WTC11 (cell line): ENCODE measurements around the gene MYH14. TPM values are rescaled to one million over a fixed set of nuclear protein-coding genes. Genes with fewer than 3 reads are reported as not detected.

Source experiments
- ATAC-seq: fragments of 200-7000 bp; cut with Tn5 transposase; 2 replicates; pipeline ENCODE4 v1.10.0; 2021; ENCODE audit warnings: mild to moderate bottlenecking, moderate library complexity
- CTCF ChIA-PET: fragments of 300-600 bp; sonication (Branson Sonifier 250); formaldehyde crosslinking; loops from one replicate; lab custom pipeline; 2021; ENCODE audit warnings: antibody characterized with exemption; lab: Charles Lee
- POLR2A ChIA-PET: fragments of 350-600 bp; sonication (Branson Sonifier 250); formaldehyde crosslinking; loops from one replicate; lab custom pipeline; 2021; ENCODE audit warnings: antibody characterized with exemption; lab: Charles Lee
- DNase-seq: peaks from one replicate; pipeline ENCODE4 v3.0.0; 2021; ENCODE audit warnings: low spot score
- H3K27ac Mint-ChIP-seq: 2 replicates; pipeline ENCODE4 v1.8.0; 2021; ENCODE audit warnings: mixed read lengths
- H3K27me3 Mint-ChIP-seq: 2 replicates; pipeline ENCODE4 v1.8.0; 2021; ENCODE audit warnings: low read depth, mild to moderate bottlenecking, moderate library complexity, mixed read lengths
- H3K36me3 Mint-ChIP-seq: 2 replicates; pipeline ENCODE4 v1.8.0; 2021; ENCODE audit warnings: mixed read lengths
- H3K4me1 Mint-ChIP-seq: 2 replicates; pipeline ENCODE4 v1.8.0; 2022; ENCODE audit warnings: mixed read lengths
- H3K4me3 Mint-ChIP-seq: 2 replicates; pipeline ENCODE4 v1.8.0; 2021; ENCODE audit warnings: mild to moderate bottlenecking, moderate library complexity, mixed read lengths
- H3K9me3 Mint-ChIP-seq: 2 replicates; pipeline ENCODE4 v1.8.0; 2021; ENCODE audit warnings: mixed read lengths
- ATF3 ChIP-seq: sonication (generic); formaldehyde crosslinking; conservative IDR thresholded peaks from 2 replicates; pipeline ENCODE4 v1.8.1; 2022; ENCODE audit warnings: mild to moderate bottlenecking, missing genetic modification reagents
- ESRRA ChIP-seq: sonication (generic); formaldehyde crosslinking; IDR thresholded peaks from 2 replicates; pipeline ENCODE4 v1.8.1; 2022; ENCODE audit warnings: mild to moderate bottlenecking, missing genetic modification reagents, borderline replicate concordance
- FOXJ3 ChIP-seq: sonication (generic); formaldehyde crosslinking; IDR thresholded peaks from 2 replicates; pipeline ENCODE4 v1.9.0; 2021; ENCODE audit warnings: missing genetic modification reagents, mild to moderate bottlenecking, borderline replicate concordance
- FOXK1 ChIP-seq: sonication (generic); formaldehyde crosslinking; IDR thresholded peaks from 2 replicates; pipeline ENCODE4 v1.8.0; 2022; ENCODE audit warnings: mild to moderate bottlenecking, moderate library complexity, missing genetic modification reagents
- GRHL2 ChIP-seq: fragments of 250-450 bp; sonication (Bioruptor Pico); IDR thresholded peaks from 2 replicates; pipeline ENCODE4 v1.8.0; 2022; ENCODE audit warnings: mild to moderate bottlenecking, moderate library complexity; ENCODE audit not compliant: insufficient replicate concordance, severe bottlenecking
- JAZF1 ChIP-seq: fragments of 250-450 bp; sonication (Bioruptor Pico); IDR thresholded peaks from 2 replicates; pipeline ENCODE4 v1.9.0; 2021; ENCODE audit warnings: moderate library complexity, mild to moderate bottlenecking, inconsistent platforms
- JUN ChIP-seq: sonication (generic); formaldehyde crosslinking; IDR thresholded peaks from 2 replicates; pipeline ENCODE4 v1.8.0; 2023; ENCODE audit warnings: mild to moderate bottlenecking, missing genetic modification reagents
- NFE2L1 ChIP-seq: sonication (generic); formaldehyde crosslinking; IDR thresholded peaks from 2 replicates; pipeline ENCODE4 v1.8.1; 2023; ENCODE audit warnings: missing genetic modification reagents
- NFYB ChIP-seq: sonication (generic); formaldehyde crosslinking; conservative IDR thresholded peaks from 2 replicates; pipeline ENCODE4 v1.8.0; 2022; ENCODE audit warnings: low read depth, missing genetic modification reagents
- OVOL2 ChIP-seq: fragments of 250-450 bp; sonication (Bioruptor Pico); IDR thresholded peaks from 2 replicates; pipeline ENCODE4 v1.9.0; 2021; ENCODE audit warnings: mild to moderate bottlenecking, borderline replicate concordance
- RORB ChIP-seq: fragments of 250-450 bp; sonication (Bioruptor Pico); IDR thresholded peaks from 2 replicates; pipeline ENCODE4 v1.9.0; 2021; ENCODE audit warnings: mild to moderate bottlenecking
- SMAD4 ChIP-seq: sonication (generic); formaldehyde crosslinking; IDR thresholded peaks from 2 replicates; pipeline ENCODE4 v1.8.0; 2022; ENCODE audit warnings: mild to moderate bottlenecking, missing genetic modification reagents
- TCF7 ChIP-seq: sonication (generic); formaldehyde crosslinking; IDR thresholded peaks from 2 replicates; pipeline ENCODE4 v1.8.0; 2022; ENCODE audit warnings: mild to moderate bottlenecking, low read depth, missing genetic modification reagents, moderate library complexity
- TEAD4 ChIP-seq: sonication (generic); formaldehyde crosslinking; IDR thresholded peaks from 2 replicates; pipeline ENCODE4 v1.8.0; 2022; ENCODE audit warnings: mild to moderate bottlenecking, missing genetic modification reagents
- ZNF219 ChIP-seq: sonication (generic); formaldehyde crosslinking; IDR thresholded peaks from 2 replicates; pipeline ENCODE4 v1.8.0; 2023; ENCODE audit warnings: missing genetic modification reagents, mild to moderate bottlenecking, borderline replicate concordance
- ZNF263 ChIP-seq: sonication (generic); formaldehyde crosslinking; IDR thresholded peaks from 2 replicates; pipeline ENCODE4 v1.8.1; 2022; ENCODE audit warnings: low read depth, mild to moderate bottlenecking, moderate library complexity, missing genetic modification reagents
- ZNF396 ChIP-seq: fragments of 250-450 bp; sonication (Bioruptor Pico); IDR thresholded peaks from 2 replicates; pipeline ENCODE4 v1.8.0; 2021; ENCODE audit warnings: mild to moderate bottlenecking, moderate library complexity, borderline replicate concordance
- ZNF416 ChIP-seq: fragments of 250-450 bp; sonication (Bioruptor Pico); IDR thresholded peaks from 2 replicates; pipeline ENCODE4 v1.9.0; 2021; ENCODE audit warnings: mild to moderate bottlenecking, inconsistent platforms
- ZNF671 ChIP-seq: fragments of 250-450 bp; sonication (Bioruptor Pico); IDR thresholded peaks from 2 replicates; pipeline ENCODE4 v1.8.0; 2021; ENCODE audit warnings: mild to moderate bottlenecking
- total RNA-seq: library from RNA; stranded (reverse); gene quantifications from 3 replicates; pipeline ENCODE4 v1.2.3, GENCODE V29; 2021
- TF ChIP-seq, protein P1 (sequence below): fragments of 250-450 bp; sonication (Bioruptor Pico); IDR thresholded peaks from 2 replicates; pipeline ENCODE4 v2.1.2; 2022; ENCODE audit warnings: mild to moderate bottlenecking, moderate library complexity
- TF ChIP-seq, protein P2 (sequence below): fragments of 250-450 bp; sonication (Bioruptor Pico); IDR thresholded peaks from 2 replicates; pipeline ENCODE4 v1.9.0; 2021; ENCODE audit warnings: mild to moderate bottlenecking, borderline replicate concordance
- TF ChIP-seq, protein P3 (sequence below): fragments of 250-450 bp; sonication (Bioruptor Pico); IDR thresholded peaks from 2 replicates; pipeline ENCODE4 v1.9.0; 2021; ENCODE audit warnings: moderate library complexity, mild to moderate bottlenecking, inconsistent platforms, borderline replicate concordance
- TF ChIP-seq, protein P4 (sequence below): sonication (generic); formaldehyde crosslinking; IDR thresholded peaks from 2 replicates; pipeline ENCODE4 v1.8.1; 2023; ENCODE audit warnings: mild to moderate bottlenecking, missing genetic modification reagents, borderline replicate concordance

Gene MYH14
- total RNA-seq, 1 experiment from 2014 or later, result 25.8 TPM

- Mint-ChIP-seq H3K27ac (no peak overlapping the region), H3K36me3 (no peaks in the 10 kb centered on the region), H3K4me3 (no peak overlapping the region), H3K27me3 (peaks cover 12% of the 10 kb centered on the region), H3K9me3 (peaks cover 12% of the 10 kb centered on the region), H3K4me1 (no peaks in the 10 kb centered on the region; the same call in 1 of the 2 replicates)
- ATAC-seq (no peak), DNase-seq (no peak)
- TF ChIP-seq JAZF1 (CRISPR knock-in tag), result no peak
- TF ChIP-seq NFE2L1 (CRISPR knock-in tag), result no peak
- no peak for TF ChIP-seq SMAD4
- TF ChIP-seq ZNF416 (CRISPR knock-in tag), result no peak
- TF ChIP-seq, protein P1, sequence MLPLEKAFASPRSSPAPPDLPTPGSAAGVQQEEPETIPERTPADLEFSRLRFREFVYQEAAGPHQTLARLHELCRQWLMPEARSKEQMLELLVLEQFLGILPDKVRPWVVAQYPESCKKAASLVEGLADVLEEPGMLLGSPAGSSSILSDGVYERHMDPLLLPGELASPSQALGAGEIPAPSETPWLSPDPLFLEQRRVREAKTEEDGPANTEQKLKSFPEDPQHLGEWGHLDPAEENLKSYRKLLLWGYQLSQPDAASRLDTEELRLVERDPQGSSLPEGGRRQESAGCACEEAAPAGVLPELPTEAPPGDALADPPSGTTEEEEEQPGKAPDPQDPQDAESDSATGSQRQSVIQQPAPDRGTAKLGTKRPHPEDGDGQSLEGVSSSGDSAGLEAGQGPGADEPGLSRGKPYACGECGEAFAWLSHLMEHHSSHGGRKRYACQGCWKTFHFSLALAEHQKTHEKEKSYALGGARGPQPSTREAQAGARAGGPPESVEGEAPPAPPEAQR (CRISPR knock-in tag), result no peak
- no peak for TF ChIP-seq ESRRA (CRISPR knock-in tag)
- TF ChIP-seq NFYB (CRISPR knock-in tag), result no peak
- TF ChIP-seq, protein P2, sequence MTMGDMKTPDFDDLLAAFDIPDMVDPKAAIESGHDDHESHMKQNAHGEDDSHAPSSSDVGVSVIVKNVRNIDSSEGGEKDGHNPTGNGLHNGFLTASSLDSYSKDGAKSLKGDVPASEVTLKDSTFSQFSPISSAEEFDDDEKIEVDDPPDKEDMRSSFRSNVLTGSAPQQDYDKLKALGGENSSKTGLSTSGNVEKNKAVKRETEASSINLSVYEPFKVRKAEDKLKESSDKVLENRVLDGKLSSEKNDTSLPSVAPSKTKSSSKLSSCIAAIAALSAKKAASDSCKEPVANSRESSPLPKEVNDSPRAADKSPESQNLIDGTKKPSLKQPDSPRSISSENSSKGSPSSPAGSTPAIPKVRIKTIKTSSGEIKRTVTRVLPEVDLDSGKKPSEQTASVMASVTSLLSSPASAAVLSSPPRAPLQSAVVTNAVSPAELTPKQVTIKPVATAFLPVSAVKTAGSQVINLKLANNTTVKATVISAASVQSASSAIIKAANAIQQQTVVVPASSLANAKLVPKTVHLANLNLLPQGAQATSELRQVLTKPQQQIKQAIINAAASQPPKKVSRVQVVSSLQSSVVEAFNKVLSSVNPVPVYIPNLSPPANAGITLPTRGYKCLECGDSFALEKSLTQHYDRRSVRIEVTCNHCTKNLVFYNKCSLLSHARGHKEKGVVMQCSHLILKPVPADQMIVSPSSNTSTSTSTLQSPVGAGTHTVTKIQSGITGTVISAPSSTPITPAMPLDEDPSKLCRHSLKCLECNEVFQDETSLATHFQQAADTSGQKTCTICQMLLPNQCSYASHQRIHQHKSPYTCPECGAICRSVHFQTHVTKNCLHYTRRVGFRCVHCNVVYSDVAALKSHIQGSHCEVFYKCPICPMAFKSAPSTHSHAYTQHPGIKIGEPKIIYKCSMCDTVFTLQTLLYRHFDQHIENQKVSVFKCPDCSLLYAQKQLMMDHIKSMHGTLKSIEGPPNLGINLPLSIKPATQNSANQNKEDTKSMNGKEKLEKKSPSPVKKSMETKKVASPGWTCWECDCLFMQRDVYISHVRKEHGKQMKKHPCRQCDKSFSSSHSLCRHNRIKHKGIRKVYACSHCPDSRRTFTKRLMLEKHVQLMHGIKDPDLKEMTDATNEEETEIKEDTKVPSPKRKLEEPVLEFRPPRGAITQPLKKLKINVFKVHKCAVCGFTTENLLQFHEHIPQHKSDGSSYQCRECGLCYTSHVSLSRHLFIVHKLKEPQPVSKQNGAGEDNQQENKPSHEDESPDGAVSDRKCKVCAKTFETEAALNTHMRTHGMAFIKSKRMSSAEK (CRISPR knock-in tag), result no peak
- TF ChIP-seq ZNF263, result no peak
- TF ChIP-seq JUN, result no peak
- no peak for TF ChIP-seq ZNF396 (CRISPR knock-in tag)
- no peak for TF ChIP-seq ZNF671
- no peak for TF ChIP-seq RORB (CRISPR knock-in tag)
- CTCF ChIA-PET, result interaction anchor here (0.6 to 2.3 kb wide), 5 partner anchors 24 to 95 kb away, joined by 3 to 7 read pairs (median 4); no protein-coding TSS in a partner anchor
- POLR2A ChIA-PET, result no interaction called here
Measured at GRCh38 chr19:50171752-50172151, 31.7 kb upstream of the MYH14 start.

DNA sequence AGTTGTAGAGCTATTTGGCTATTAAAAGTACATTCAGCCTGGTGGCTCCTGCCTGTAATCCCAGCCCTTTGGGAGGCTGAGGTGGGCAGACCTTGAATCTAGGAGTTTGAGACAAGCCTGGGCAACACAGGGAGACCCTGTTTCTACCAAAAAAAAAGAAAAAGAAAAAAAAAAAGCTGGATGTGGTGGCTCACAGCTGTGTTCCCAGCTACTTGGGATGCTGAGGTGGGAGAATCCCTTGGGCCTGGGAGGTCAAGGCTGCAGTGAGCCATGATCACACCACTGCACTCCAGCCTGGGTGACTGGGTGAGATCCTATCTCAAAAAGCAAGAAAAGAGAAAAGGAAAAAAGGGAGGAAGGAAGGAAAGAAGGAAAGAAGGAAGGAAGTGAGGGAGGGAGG, 30.7 kb upstream of the MYH14 start:
- ATAC-seq, result no peak
- Mint-ChIP-seq H3K9me3 (peaks cover 12% of the 10 kb centered on the region), H3K4me3 (no peak overlapping the region), H3K27ac (no peak overlapping the region)
- TF ChIP-seq OVOL2 (CRISPR knock-in tag) (no peak), TCF7 (CRISPR knock-in tag) (no peak), GRHL2 (CRISPR knock-in tag) (no peak), FOXJ3 (CRISPR knock-in tag) (no peak)
- TF ChIP-seq, all 79 proteins: peak for 0
- H3K36me3 Mint-ChIP-seq, result no peaks in the 10 kb centered on the region
- H3K27me3 Mint-ChIP-seq, result peaks cover 9% of the 10 kb centered on the region
- ChIA-PET CTCF (interaction anchor here (0.6 to 2.3 kb wide), 6 partner anchors 25 to 86 kb away, joined by 3 to 7 read pairs (median 4); no protein-coding TSS in a partner anchor), POLR2A (no interaction called here)
- DNase-seq, result no peak
- H3K4me1 Mint-ChIP-seq, result no peaks in the 10 kb centered on the region; the same call in 1 of the 2 replicates

DNA sequence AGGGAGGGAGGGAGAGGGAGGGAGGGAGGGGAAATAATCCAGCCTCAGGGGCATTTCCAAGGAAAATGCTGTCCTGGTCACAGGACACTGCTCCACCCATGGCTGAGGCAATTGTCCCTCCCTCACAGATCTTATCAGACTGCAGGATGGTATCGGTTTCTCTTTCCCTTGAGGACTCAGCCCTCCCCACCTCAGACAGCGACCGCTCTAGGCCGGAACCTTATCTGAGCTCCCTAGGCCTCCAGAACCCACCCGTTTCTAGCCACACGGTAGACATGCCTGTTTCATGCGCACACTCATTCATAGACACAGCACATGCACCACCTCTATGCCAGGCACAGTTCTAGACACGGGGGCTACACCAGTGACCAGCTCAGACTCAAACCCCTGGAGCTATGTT, 30.3 kb upstream of the MYH14 start:
- DNase-seq, result no peak
- POLR2A ChIA-PET, result no interaction called here
- CTCF ChIA-PET, result interaction anchor here (1.5 to 2.3 kb wide), 3 partner anchors 57 to 86 kb away, joined by 3 to 7 read pairs (median 5); no protein-coding TSS in a partner anchor
- TF ChIP-seq ZNF671, result no peak
- TF ChIP-seq, protein P3, sequence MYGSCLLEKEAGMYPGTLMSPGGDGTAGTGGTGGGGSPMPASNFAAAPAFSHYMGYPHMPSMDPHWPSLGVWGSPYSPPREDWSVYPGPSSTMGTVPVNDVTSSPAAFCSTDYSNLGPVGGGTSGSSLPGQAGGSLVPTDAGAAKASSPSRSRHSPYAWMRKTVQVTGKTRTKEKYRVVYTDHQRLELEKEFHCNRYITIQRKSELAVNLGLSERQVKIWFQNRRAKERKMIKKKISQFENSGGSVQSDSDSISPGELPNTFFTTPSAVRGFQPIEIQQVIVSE (CRISPR knock-in tag), result no peak
- TF ChIP-seq FOXK1 (CRISPR knock-in tag), result no peak
- TF ChIP-seq, protein P4, sequence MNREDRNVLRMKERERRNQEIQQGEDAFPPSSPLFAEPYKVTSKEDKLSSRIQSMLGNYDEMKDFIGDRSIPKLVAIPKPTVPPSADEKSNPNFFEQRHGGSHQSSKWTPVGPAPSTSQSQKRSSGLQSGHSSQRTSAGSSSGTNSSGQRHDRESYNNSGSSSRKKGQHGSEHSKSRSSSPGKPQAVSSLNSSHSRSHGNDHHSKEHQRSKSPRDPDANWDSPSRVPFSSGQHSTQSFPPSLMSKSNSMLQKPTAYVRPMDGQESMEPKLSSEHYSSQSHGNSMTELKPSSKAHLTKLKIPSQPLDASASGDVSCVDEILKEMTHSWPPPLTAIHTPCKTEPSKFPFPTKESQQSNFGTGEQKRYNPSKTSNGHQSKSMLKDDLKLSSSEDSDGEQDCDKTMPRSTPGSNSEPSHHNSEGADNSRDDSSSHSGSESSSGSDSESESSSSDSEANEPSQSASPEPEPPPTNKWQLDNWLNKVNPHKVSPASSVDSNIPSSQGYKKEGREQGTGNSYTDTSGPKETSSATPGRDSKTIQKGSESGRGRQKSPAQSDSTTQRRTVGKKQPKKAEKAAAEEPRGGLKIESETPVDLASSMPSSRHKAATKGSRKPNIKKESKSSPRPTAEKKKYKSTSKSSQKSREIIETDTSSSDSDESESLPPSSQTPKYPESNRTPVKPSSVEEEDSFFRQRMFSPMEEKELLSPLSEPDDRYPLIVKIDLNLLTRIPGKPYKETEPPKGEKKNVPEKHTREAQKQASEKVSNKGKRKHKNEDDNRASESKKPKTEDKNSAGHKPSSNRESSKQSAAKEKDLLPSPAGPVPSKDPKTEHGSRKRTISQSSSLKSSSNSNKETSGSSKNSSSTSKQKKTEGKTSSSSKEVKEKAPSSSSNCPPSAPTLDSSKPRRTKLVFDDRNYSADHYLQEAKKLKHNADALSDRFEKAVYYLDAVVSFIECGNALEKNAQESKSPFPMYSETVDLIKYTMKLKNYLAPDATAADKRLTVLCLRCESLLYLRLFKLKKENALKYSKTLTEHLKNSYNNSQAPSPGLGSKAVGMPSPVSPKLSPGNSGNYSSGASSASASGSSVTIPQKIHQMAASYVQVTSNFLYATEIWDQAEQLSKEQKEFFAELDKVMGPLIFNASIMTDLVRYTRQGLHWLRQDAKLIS (CRISPR knock-in tag), result no peak
- no peak for TF ChIP-seq TEAD4 (CRISPR knock-in tag)
- TF ChIP-seq ATF3 (CRISPR knock-in tag), result no peak
- TF ChIP-seq ZNF219 (CRISPR knock-in tag), result no peak

More for the DNA sequence above, 30.3 kb upstream of the MYH14 start:
- H3K4me1 Mint-ChIP-seq, result no peaks in the 10 kb centered on the region; the same call in 1 of the 2 replicates
- H3K36me3 Mint-ChIP-seq, result no peaks in the 10 kb centered on the region
- no peak for ATAC-seq
- peaks cover 9% of the 10 kb centered on the region for H3K27me3 Mint-ChIP-seq
- H3K4me3 Mint-ChIP-seq, result no peak overlapping the region
- H3K27ac Mint-ChIP-seq, result no peak overlapping the region; the same call in 1 of the 2 replicates
- peaks cover 12% of the 10 kb centered on the region for H3K9me3 Mint-ChIP-seq
